Choroid plexus epithelial cell (primary cell): ENCODE measurements around the gene SLC26A11.

Experiments
- DNase-seq: peaks from one replicate; pipeline ENCODE4 v3.0.0-alpha.2; 2010; ENCODE audit warnings: low read depth
- H3K4me3 ChIP-seq: 2 replicates; pipeline ENCODE4 v1.5.1; 2011; ENCODE audit warnings: low read depth, mild to moderate bottlenecking, control low read depth, low read length, moderate library complexity
- TF ChIP-seq, protein P1 (sequence below): conservative IDR thresholded peaks from 2 replicates; pipeline ENCODE4 v1.5.1; 2011; ENCODE audit warnings: low read depth, mild to moderate bottlenecking, control low read depth, inconsistent platforms, low read length, moderate library complexity

SLC26A11 gene

GRCh38 chr17:80220054-80220735 is at the start of gene SLC26A11, which contains the start of gene SGSH:
SLC26A11 (plus strand) TSS chr17:80220427; CDS start chr17:80221561, 1,134 bp downstream.
SGSH (minus strand) TSS chr17:80220333; CDS start chr17:80220313, 20 bp downstream.
- TF ChIP-seq, protein P1, sequence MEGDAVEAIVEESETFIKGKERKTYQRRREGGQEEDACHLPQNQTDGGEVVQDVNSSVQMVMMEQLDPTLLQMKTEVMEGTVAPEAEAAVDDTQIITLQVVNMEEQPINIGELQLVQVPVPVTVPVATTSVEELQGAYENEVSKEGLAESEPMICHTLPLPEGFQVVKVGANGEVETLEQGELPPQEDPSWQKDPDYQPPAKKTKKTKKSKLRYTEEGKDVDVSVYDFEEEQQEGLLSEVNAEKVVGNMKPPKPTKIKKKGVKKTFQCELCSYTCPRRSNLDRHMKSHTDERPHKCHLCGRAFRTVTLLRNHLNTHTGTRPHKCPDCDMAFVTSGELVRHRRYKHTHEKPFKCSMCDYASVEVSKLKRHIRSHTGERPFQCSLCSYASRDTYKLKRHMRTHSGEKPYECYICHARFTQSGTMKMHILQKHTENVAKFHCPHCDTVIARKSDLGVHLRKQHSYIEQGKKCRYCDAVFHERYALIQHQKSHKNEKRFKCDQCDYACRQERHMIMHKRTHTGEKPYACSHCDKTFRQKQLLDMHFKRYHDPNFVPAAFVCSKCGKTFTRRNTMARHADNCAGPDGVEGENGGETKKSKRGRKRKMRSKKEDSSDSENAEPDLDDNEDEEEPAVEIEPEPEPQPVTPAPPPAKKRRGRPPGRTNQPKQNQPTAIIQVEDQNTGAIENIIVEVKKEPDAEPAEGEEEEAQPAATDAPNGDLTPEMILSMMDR, result no peak
- DNase-seq, result peak; percentile 58
- peak within 1 kb of the TSS; percentile 80 for H3K4me3 ChIP-seq

GRCh38 chr17:80171681-80172080 is 48.5 kb upstream of the SLC26A11 start:
- H3K4me3 ChIP-seq, result no peak overlapping the region
- TF ChIP-seq, protein P1, result no peak
- DNase-seq, result no peak

- H3K4me3 ChIP-seq, result no peak overlapping the region
Measured at GRCh38 chr17:80173126-80173525, 47.1 kb upstream of the SLC26A11 start.

GRCh38 chr17:80173916-80174315 is 46.3 kb upstream of the SLC26A11 start:
- no peak for DNase-seq
- H3K4me3 ChIP-seq, result no peak overlapping the region
- TF ChIP-seq, protein P1, result no peak

More at GRCh38 chr17:80173126-80173525, 47.1 kb upstream of the SLC26A11 start:
- DNase-seq, result no peak
- TF ChIP-seq, protein P1, result no peak

DNA sequence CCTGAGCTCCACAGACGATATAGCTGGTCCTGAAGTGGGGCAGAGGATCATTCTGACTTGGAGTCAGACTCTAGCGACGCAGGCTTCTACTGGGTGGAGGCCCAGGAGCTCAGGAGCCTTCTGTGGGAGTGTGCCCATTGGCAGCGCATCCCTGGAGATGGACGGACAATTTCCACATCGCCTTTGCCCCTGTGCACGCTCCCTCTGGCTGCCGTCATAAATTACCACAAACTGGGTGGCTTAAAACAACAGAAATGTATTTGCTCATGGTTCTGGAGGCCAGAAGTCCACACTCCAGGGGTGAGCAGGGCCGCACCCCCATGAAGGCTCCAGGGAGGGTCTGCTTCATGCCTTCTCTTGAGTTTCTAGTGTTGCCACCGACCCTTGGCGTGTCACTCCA is 43.5 kb upstream of the SLC26A11 start:
- TF ChIP-seq, protein P1, result no peak
- H3K4me3 ChIP-seq, result no peak overlapping the region
- no peak for DNase-seq

- no peak overlapping the region for H3K4me3 ChIP-seq
- peak; percentile 74 for DNase-seq
- TF ChIP-seq, protein P1, result no peak
Measured at GRCh38 chr17:80177986-80178595, 42.1 kb upstream of the SLC26A11 start.
